ENCODE data around the gene BBS10.
A peak's percentile ranks its signal among the peaks of the same experiment; 100 is the strongest.

Gene BBS10

GRCh38 chr12:76316468-76316867 is 31.7 kb downstream of the BBS10 start:
- no peak for DNase-seq (ENCODE audit: low read depth in 2 of 2)
- TF ChIP-seq CTCF (IDR thresholded peaks at IDR 0.05; ENCODE audit: low read depth, low read length), result no peak
- H3K4me3 ChIP-seq (replicated peaks in 1 of 2; ENCODE audit: low read depth in 2 of 2, low read length in 2 of 2), result no peak overlapping the region

GRCh38 chr12:76313299-76313698 is 34.9 kb downstream of the BBS10 start:
- no peak for DNase-seq (ENCODE audit: low read depth in 2 of 2)
- TF ChIP-seq CTCF (IDR thresholded peaks at IDR 0.05; ENCODE audit: low read depth, low read length), result no peak
- H3K4me3 ChIP-seq (replicated peaks in 1 of 2; ENCODE audit: low read depth in 2 of 2, low read length in 2 of 2), result no peak overlapping the region

- no peak for TF ChIP-seq CTCF (IDR thresholded peaks at IDR 0.05; ENCODE audit: low read depth, low read length)
- no peak for DNase-seq (ENCODE audit: low read depth in 2 of 2)
- H3K4me3 ChIP-seq (replicated peaks in 1 of 2; ENCODE audit: low read depth in 2 of 2, low read length in 2 of 2), result no peak overlapping the region
Measured at GRCh38 chr12:76312315-76312714, 35.9 kb downstream of the BBS10 start.

- H3K4me3 ChIP-seq (replicated peaks in 1 of 2; ENCODE audit: low read depth in 2 of 2, low read length in 2 of 2), result no peak overlapping the region
- no peak for TF ChIP-seq CTCF (IDR thresholded peaks at IDR 0.05; ENCODE audit: low read depth, low read length)
- peak; percentile 52 to 73 for DNase-seq (ENCODE audit: low read depth in 2 of 2)
Measured at GRCh38 chr12:76311796-76312195, 36.4 kb downstream of the BBS10 start.

GRCh38 chr12:76310110-76310509 is 38.1 kb downstream of the BBS10 start:
- no peak for TF ChIP-seq CTCF (IDR thresholded peaks at IDR 0.05; ENCODE audit: low read depth, low read length)
- DNase-seq (ENCODE audit: low read depth in 2 of 2), result peak; percentile 26 to 62
- H3K4me3 ChIP-seq (replicated peaks in 1 of 2; ENCODE audit: low read depth in 2 of 2, low read length in 2 of 2), result no peak overlapping the region

- no peak for TF ChIP-seq CTCF (IDR thresholded peaks at IDR 0.05; ENCODE audit: low read depth, low read length)
- peak in 1 of 2 donors; percentile 25 for DNase-seq (ENCODE audit: low read depth in 2 of 2)
- H3K4me3 ChIP-seq (replicated peaks in 1 of 2; ENCODE audit: low read depth in 2 of 2, low read length in 2 of 2), result no peak overlapping the region
Measured at GRCh38 chr12:76308866-76309265, 39.3 kb downstream of the BBS10 start.

- no peak for DNase-seq (ENCODE audit: low read depth in 2 of 2)
- TF ChIP-seq CTCF (IDR thresholded peaks at IDR 0.05; ENCODE audit: low read depth, low read length), result no peak
- H3K4me3 ChIP-seq (replicated peaks in 1 of 2; ENCODE audit: low read depth in 2 of 2, low read length in 2 of 2), result no peak overlapping the region
Measured at GRCh38 chr12:76307083-76307482, 41.1 kb downstream of the BBS10 start.

All from cardiac fibroblast (primary cell).